DMS79 treated with DMSO at 0.1 percent for 48 hours (cell line): ENCODE measurements around the gene CACNA1H.

Experiments used
- DNase-seq: peaks from one replicate; lab custom pipeline; 2025; lab: John Stamatoyannopoulos, UW

CACNA1H gene

GRCh38 chr16:1211451-1212268 lies 58.8 kb downstream of the CACNA1H start:
- no peak for DNase-seq

- DNase-seq, result no peak
Observed at GRCh38 chr16:1212616-1213194, 59.8 kb downstream of the CACNA1H start.

- no peak for DNase-seq
Observed at GRCh38 chr16:1213231-1213630, 60.3 kb downstream of the CACNA1H start.

- no peak for DNase-seq
Observed at GRCh38 chr16:1213796-1214372, 61.0 kb downstream of the CACNA1H start.

- DNase-seq, result no peak
Observed at GRCh38 chr16:1214719-1215118, 61.8 kb downstream of the CACNA1H start.

GRCh38 chr16:1215574-1216295 lies 62.8 kb downstream of the CACNA1H start:
- no peak for DNase-seq

- DNase-seq, result no peak
Observed at GRCh38 chr16:1216296-1216619, 63.4 kb downstream of the CACNA1H start.

- no peak for DNase-seq
Observed at GRCh38 chr16:1216681-1217400, 63.9 kb downstream of the CACNA1H start.

GRCh38 chr16:1217526-1217925 lies 64.6 kb downstream of the CACNA1H start:
- no peak for DNase-seq

- no peak for DNase-seq
Observed at GRCh38 chr16:1218061-1218929, 65.4 kb downstream of the CACNA1H start.

GRCh38 chr16:1218930-1219611 lies 66.2 kb downstream of the CACNA1H start:
- DNase-seq, result no peak

- no peak for DNase-seq
Observed at GRCh38 chr16:1220098-1220728, 67.3 kb downstream of the CACNA1H start.

GRCh38 chr16:1220841-1221627 lies 68.1 kb downstream of the CACNA1H start:
- DNase-seq, result no peak

- DNase-seq, result no peak
Observed at GRCh38 chr16:1221628-1222552, 69.0 kb downstream of the CACNA1H start.

- DNase-seq, result no peak
Observed at GRCh38 chr16:1222553-1223354, 69.8 kb downstream of the CACNA1H start.

- no peak for DNase-seq
Observed at GRCh38 chr16:1223355-1224214, 70.7 kb downstream of the CACNA1H start.
